ENCODE measurements around the gene TIMM21. TPM values are rescaled to one million over a fixed set of nuclear protein-coding genes. Genes with fewer than 3 reads are reported as not detected.

Gene TIMM21
- total RNA-seq, 1 experiment from 2014 or later, result 82.0 TPM

DNA sequence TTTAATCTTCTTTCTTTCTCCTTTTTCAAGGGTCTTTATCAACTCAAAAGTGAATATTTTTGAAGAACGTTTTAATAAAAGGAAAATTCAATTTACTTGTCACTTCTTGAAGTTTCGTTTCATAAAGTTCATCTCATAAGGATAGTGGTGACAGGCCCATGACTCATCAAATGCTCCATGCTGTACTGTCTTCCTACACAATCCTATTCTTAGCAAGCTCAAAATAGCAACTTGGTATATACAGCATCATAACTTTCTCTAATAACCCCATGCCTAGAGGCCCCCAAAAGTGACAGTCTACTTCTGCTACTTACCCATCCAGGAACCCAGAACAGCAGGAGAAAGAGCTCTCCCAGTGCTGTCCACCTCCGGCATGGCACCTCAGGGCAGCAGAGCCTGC, 8.4 kb upstream of the TIMM21 start:
- H3K27ac ChIP-seq (ENCODE audit: low read length), result no peak overlapping the region
- POLR2A ChIA-PET, result interaction anchor here (0.7 kb wide), 1 partner anchor 9 kb away, joined by 3 read pairs; no protein-coding TSS in a partner anchor
- H3K9me3 ChIP-seq (ENCODE audit: control insufficient read depth, insufficient read depth, low read depth, low read length), result no peaks in the 10 kb centered on the region
- CTCF ChIA-PET, result interaction anchor here (0.6 kb wide), 1 partner anchor 160 kb away, joined by 4 read pairs; no protein-coding TSS in a partner anchor
- ATAC-seq, result no peak
- in situ Hi-C loops (cut with HindIII; ENCODE audit: low pct_unique_long_range_greater_than_20kb, low sequenced_read_pairs), result no loop called here
- peaks cover 14% of the 10 kb centered on the region; the same call in 1 of the 2 replicates for H3K27me3 ChIP-seq (ENCODE audit: control insufficient read depth, insufficient read depth, low read length)
- intact Hi-C loops (cut with micrococcal nuclease; ENCODE audit: unreplicated experiment), result no loop called here
- no peak for DNase-seq (ENCODE audit: low read depth, low spot score)
- no peaks in the 10 kb centered on the region for H3K36me3 ChIP-seq (ENCODE audit: control insufficient read depth, insufficient read depth, low read length)
- TF ChIP-seq SIN3A (IDR thresholded peaks at IDR 0.05; ENCODE audit: borderline replicate concordance, insufficient read depth, low read depth, low read length) (no peak), TCF7L2 (IDR thresholded peaks at IDR 0.05; ENCODE audit: low read depth, low read length) (no peak), POLR2AphosphoS5 (IDR thresholded peaks at IDR 0.05; ENCODE audit: low read depth, low read length) (no peak)
- TF ChIP-seq, protein P1, sequence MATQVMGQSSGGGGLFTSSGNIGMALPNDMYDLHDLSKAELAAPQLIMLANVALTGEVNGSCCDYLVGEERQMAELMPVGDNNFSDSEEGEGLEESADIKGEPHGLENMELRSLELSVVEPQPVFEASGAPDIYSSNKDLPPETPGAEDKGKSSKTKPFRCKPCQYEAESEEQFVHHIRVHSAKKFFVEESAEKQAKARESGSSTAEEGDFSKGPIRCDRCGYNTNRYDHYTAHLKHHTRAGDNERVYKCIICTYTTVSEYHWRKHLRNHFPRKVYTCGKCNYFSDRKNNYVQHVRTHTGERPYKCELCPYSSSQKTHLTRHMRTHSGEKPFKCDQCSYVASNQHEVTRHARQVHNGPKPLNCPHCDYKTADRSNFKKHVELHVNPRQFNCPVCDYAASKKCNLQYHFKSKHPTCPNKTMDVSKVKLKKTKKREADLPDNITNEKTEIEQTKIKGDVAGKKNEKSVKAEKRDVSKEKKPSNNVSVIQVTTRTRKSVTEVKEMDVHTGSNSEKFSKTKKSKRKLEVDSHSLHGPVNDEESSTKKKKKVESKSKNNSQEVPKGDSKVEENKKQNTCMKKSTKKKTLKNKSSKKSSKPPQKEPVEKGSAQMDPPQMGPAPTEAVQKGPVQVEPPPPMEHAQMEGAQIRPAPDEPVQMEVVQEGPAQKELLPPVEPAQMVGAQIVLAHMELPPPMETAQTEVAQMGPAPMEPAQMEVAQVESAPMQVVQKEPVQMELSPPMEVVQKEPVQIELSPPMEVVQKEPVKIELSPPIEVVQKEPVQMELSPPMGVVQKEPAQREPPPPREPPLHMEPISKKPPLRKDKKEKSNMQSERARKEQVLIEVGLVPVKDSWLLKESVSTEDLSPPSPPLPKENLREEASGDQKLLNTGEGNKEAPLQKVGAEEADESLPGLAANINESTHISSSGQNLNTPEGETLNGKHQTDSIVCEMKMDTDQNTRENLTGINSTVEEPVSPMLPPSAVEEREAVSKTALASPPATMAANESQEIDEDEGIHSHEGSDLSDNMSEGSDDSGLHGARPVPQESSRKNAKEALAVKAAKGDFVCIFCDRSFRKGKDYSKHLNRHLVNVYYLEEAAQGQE (IDR thresholded peaks at IDR 0.05; ENCODE audit: insufficient read depth in 1 of 2, low read depth in 2 of 2, low read length in 1 of 2), result no peak
- TF ChIP-seq, protein P2, sequence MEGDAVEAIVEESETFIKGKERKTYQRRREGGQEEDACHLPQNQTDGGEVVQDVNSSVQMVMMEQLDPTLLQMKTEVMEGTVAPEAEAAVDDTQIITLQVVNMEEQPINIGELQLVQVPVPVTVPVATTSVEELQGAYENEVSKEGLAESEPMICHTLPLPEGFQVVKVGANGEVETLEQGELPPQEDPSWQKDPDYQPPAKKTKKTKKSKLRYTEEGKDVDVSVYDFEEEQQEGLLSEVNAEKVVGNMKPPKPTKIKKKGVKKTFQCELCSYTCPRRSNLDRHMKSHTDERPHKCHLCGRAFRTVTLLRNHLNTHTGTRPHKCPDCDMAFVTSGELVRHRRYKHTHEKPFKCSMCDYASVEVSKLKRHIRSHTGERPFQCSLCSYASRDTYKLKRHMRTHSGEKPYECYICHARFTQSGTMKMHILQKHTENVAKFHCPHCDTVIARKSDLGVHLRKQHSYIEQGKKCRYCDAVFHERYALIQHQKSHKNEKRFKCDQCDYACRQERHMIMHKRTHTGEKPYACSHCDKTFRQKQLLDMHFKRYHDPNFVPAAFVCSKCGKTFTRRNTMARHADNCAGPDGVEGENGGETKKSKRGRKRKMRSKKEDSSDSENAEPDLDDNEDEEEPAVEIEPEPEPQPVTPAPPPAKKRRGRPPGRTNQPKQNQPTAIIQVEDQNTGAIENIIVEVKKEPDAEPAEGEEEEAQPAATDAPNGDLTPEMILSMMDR (IDR thresholded peaks at IDR 0.05), result no peak
- H3K4me3 ChIP-seq (ENCODE audit: low read depth in 2 of 2, low read length in 2 of 2), result no peak overlapping the region
- H3K4me1 ChIP-seq (ENCODE audit: control insufficient read depth, insufficient read depth, low read length), result no peaks in the 10 kb centered on the region
- BruUV-seq (replicated peaks), result no TSS peak

DNA sequence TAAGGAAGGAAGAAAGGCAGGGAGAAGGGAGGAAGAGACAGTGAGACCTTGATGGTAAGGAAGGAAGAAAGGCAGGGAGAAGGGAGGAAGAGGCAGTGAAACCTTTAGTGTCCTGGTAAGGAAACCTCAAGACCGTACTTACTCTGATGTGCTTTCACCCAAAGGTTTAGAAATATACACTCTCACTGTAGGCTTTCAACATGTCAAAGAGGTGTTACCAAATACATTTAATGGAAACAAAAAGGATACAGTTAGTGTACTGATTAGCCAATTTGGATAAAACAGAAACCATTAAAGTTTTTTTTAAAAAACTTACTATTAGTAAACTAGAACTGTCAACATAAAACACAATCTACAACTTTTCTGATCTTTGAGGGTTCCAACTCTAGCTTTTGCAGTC, 7.7 kb upstream of the TIMM21 start:
- no TSS peak for BruUV-seq (replicated peaks)
- no peak overlapping the region for H3K27ac ChIP-seq (ENCODE audit: low read length)

More for the DNA sequence above, 7.7 kb upstream of the TIMM21 start:
- ChIA-PET POLR2A (no interaction called here), CTCF (no interaction called here)
- ATAC-seq (no peak), DNase-seq (ENCODE audit: low read depth, low spot score) (no peak)
- intact Hi-C loops (cut with micrococcal nuclease; ENCODE audit: unreplicated experiment) (no loop called here), in situ Hi-C loops (cut with HindIII; ENCODE audit: low pct_unique_long_range_greater_than_20kb, low sequenced_read_pairs) (no loop called here)
- TF ChIP-seq SIN3A (IDR thresholded peaks at IDR 0.05; ENCODE audit: borderline replicate concordance, insufficient read depth, low read depth, low read length) (no peak), TCF7L2 (IDR thresholded peaks at IDR 0.05; ENCODE audit: low read depth, low read length) (no peak), POLR2AphosphoS5 (IDR thresholded peaks at IDR 0.05; ENCODE audit: low read depth, low read length) (no peak)
- TF ChIP-seq, protein P1 (IDR thresholded peaks at IDR 0.05; ENCODE audit: insufficient read depth in 1 of 2, low read depth in 2 of 2, low read length in 1 of 2), result no peak
- TF ChIP-seq, protein P2 (IDR thresholded peaks at IDR 0.05), result no peak
- H3K36me3 ChIP-seq (ENCODE audit: control insufficient read depth, insufficient read depth, low read length), result no peaks in the 10 kb centered on the region
- H3K4me1 ChIP-seq (ENCODE audit: control insufficient read depth, insufficient read depth, low read length), result no peaks in the 10 kb centered on the region
- no peaks in the 10 kb centered on the region for H3K9me3 ChIP-seq (ENCODE audit: control insufficient read depth, insufficient read depth, low read depth, low read length)
- no peak overlapping the region for H3K4me3 ChIP-seq (ENCODE audit: low read depth in 2 of 2, low read length in 2 of 2)
- peaks cover 14% of the 10 kb centered on the region; the same call in 1 of the 2 replicates for H3K27me3 ChIP-seq (ENCODE audit: control insufficient read depth, insufficient read depth, low read length)
